ENCODE measurements around the gene GALNT2. TPM values are rescaled to one million over a fixed set of nuclear protein-coding genes. Genes with fewer than 3 reads are reported as not detected.

GALNT2 gene
- total RNA-seq, 3 donors from 2014 or later = 29.5 to 59.1 (median 55.2) TPM

DNA sequence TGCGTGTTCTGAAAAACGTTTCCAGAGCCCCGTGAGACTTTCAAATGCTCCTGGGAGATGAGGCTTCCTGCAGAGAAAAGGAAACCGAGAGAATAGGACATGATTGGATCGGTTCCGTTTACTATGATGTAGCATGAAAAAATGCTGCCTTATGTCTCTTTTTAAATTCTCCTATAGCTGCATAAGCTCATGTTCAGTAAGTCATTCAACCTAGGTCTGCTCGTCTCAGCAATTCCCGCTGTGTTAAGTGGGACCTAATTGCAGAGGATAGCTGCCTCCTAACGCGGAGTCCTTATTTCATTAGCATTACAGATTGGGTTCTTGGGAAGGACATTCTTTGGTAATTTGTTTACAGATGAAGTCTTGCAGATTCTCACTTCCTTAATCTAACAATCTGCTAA lies 165.3 kb downstream of the GALNT2 start:
- intact Hi-C loops (cut with DNase I, micrococcal nuclease) = no loop called here
- ATAC-seq (no peak), DNase-seq (no peak)
- H3K4me1 ChIP-seq (ENCODE audit: low read depth) = peaks cover 10% of the 10 kb centered on the region
- H3K4me3 ChIP-seq = no peak overlapping the region
- H3K9me3 ChIP-seq = no peaks in the 10 kb centered on the region
- TF ChIP-seq, protein P1, sequence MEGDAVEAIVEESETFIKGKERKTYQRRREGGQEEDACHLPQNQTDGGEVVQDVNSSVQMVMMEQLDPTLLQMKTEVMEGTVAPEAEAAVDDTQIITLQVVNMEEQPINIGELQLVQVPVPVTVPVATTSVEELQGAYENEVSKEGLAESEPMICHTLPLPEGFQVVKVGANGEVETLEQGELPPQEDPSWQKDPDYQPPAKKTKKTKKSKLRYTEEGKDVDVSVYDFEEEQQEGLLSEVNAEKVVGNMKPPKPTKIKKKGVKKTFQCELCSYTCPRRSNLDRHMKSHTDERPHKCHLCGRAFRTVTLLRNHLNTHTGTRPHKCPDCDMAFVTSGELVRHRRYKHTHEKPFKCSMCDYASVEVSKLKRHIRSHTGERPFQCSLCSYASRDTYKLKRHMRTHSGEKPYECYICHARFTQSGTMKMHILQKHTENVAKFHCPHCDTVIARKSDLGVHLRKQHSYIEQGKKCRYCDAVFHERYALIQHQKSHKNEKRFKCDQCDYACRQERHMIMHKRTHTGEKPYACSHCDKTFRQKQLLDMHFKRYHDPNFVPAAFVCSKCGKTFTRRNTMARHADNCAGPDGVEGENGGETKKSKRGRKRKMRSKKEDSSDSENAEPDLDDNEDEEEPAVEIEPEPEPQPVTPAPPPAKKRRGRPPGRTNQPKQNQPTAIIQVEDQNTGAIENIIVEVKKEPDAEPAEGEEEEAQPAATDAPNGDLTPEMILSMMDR (IDR thresholded peaks at IDR 0.05) = no peak
- H3K36me3 ChIP-seq (ENCODE audit: low read depth) = no peaks in the 10 kb centered on the region

DNA sequence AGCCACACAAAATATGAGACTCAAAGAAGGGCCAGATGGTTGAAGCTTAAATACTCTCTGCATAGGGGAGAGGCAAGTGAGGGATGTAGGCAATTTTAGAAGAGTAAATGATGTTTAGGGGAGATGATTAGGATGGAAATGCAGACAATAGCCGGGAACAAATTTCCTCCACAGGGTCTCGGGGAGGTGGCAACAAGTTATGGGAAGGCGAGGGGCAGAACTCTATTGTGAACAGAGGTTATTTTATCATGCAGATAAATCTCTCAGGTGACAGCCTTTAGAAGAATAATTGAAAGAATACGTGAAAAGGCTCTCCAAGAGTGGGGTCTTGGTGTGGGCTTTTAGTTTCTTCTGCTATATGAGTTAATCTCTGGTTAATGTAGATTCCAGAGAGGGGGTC lies 166.7 kb downstream of the GALNT2 start:
- DNase-seq (no peak), ATAC-seq (no peak)
- Histone ChIP-seq H3K4me3 (no peak overlapping the region), H3K4me1 (ENCODE audit: low read depth) (peaks cover 10% of the 10 kb centered on the region), H3K36me3 (ENCODE audit: low read depth) (no peaks in the 10 kb centered on the region), H3K9me3 (no peaks in the 10 kb centered on the region)
- TF ChIP-seq, protein P1 (IDR thresholded peaks at IDR 0.05) = no peak
- intact Hi-C loops (cut with DNase I, micrococcal nuclease) = no loop called here

DNA sequence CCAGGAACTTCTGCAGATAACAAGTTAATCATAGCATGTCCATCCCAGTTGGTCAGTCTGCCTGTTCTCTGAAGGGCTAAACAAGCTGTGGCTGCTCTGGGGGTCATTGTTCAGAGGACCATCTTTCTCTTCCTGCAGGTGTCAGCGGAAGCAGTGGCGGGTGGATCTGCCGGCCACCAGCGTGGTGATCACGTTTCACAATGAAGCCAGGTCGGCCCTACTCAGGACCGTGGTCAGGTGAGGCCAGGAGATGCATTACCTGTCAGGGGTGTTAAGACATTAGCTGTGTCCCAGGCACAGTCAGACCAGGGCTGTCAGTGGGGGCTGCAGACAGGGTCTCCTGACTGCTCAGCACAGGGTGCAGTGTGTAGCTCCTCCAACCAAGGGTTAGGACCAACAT lies 168.8 kb downstream of the GALNT2 start:
- Histone ChIP-seq H3K4me3 (no peak overlapping the region), H3K36me3 (ENCODE audit: low read depth) (no peaks in the 10 kb centered on the region), H3K4me1 (ENCODE audit: low read depth) (peaks cover 6% of the 10 kb centered on the region), H3K9me3 (no peaks in the 10 kb centered on the region)
- intact Hi-C loops (cut with DNase I, micrococcal nuclease) = no loop called here
- TF ChIP-seq, protein P1 (IDR thresholded peaks at IDR 0.05) = no peak
- no peak for DNase-seq
- ATAC-seq = no peak

DNA sequence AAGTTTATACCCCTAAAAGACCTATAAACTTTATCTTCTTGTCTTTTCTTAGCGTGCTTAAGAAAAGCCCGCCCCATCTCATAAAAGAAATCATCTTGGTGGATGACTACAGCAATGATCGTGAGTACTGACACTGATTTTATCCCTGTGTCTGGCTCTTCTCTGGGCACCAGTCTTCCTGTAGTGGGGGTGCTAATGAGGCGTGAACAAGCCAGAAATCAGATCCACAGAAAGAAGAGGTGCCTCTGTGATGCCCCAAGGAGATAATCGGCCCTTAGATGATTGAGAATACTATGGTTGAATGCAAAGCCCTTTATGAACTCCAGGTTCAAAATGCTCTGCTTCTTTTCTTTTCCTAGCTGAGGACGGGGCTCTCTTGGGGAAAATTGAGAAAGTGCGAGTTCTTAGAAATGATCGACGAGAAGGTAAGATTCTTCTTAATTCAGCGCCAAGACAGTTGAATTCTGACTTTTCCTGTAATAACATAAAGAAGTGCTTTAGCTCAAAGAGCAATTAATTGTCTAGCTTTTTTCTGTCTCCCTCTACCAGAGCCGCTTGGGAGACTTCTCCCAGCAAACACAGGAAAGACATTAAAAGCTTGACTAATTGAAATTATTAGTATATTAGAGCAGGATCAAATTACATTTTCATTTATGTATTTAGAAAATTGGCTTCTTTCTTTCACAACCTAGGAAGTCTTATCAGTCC lies 169.4 kb downstream of the GALNT2 start:
- TF ChIP-seq, protein P1 (IDR thresholded peaks at IDR 0.05) = no peak
- no peak for ATAC-seq
- H3K4me1 ChIP-seq (ENCODE audit: low read depth) = peaks cover under 1% of the 10 kb centered on the region
- intact Hi-C loops (cut with DNase I, micrococcal nuclease) = no loop called here
- H3K9me3 ChIP-seq = no peaks in the 10 kb centered on the region
- no peaks in the 10 kb centered on the region for H3K36me3 ChIP-seq (ENCODE audit: low read depth)
- DNase-seq = no peak
- no peak overlapping the region for H3K4me3 ChIP-seq

DNA sequence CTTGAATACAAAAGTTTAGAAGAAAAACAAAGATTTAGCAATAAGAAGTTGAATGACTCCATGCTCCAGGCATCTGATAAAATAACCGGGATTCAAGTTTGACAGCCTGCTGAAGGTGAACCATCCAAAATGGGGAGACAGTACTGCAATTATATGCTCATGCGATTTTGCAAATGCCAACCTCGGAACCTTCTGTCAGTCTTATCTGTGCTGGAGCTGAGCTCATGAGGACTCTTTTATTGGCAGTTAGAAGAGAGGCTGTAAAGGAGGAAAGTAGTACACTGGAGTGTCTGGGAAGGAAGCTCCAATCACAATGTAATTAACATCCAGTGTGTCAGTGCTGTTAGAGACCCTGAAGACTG lies 170.0 kb downstream of the GALNT2 start:
- TF ChIP-seq, protein P1 (IDR thresholded peaks at IDR 0.05) = no peak
- DNase-seq (no peak), ATAC-seq (peak; percentile 66)
- no peaks in the 10 kb centered on the region for H3K36me3 ChIP-seq (ENCODE audit: low read depth)
- no peaks in the 10 kb centered on the region for H3K9me3 ChIP-seq
- intact Hi-C loops (cut with DNase I, micrococcal nuclease) = no loop called here
- H3K4me1 ChIP-seq (ENCODE audit: low read depth) = no peaks in the 10 kb centered on the region
- no peak overlapping the region for H3K4me3 ChIP-seq

DNA sequence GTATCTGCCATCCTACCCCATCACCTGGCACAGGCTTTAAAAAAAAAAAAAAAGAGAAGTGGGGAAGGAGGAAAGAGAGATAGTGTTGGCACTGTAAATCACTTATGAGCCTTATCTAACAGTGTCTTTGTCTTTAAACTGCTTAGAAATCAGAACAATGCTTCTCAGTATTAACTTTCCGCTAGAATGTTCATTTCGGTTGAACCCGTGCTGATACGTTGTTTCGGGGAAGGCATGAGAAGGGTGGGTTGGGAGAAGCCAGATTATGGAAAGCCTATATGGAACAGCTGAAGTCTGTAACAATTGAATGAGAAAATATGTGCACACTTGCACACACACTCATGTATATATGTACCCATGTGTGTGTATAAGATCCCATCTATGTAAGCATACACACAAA lies 170.8 kb downstream of the GALNT2 start:
- TF ChIP-seq, protein P1 (IDR thresholded peaks at IDR 0.05) = no peak
- Histone ChIP-seq H3K4me1 (ENCODE audit: low read depth) (no peaks in the 10 kb centered on the region), H3K36me3 (ENCODE audit: low read depth) (no peaks in the 10 kb centered on the region), H3K9me3 (no peaks in the 10 kb centered on the region), H3K4me3 (no peak overlapping the region)
- intact Hi-C loops (cut with DNase I, micrococcal nuclease) = no loop called here
- no peak for ATAC-seq
- DNase-seq = no peak

All from mucosa of descending colon (tissue), 3 donors.